ENCODE data around the gene ENPP1.

DNA sequence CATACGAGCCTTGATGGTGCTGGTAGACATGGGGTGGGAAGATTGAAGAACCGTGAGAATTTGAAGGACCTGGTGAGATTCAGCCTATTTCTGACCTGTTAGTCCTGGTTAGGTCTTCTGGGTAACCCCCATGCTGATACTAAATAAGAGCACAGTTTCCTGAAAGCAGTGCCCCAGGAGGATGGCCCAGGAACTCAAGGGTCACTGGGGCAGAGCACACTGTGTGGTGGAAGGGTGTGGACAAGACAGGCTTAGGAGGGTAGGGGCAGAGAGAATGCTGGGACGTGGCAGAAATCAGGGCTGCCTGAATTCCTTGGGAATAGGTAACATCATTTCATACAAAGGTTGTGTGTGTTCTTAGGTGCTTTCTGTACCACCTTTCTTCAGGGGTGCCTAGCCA is 31.9 kb upstream of the ENPP1 start:
- TF ChIP-seq POLR2A (IDR thresholded peaks at IDR 0.05): no peak
- TF ChIP-seq, protein P1, sequence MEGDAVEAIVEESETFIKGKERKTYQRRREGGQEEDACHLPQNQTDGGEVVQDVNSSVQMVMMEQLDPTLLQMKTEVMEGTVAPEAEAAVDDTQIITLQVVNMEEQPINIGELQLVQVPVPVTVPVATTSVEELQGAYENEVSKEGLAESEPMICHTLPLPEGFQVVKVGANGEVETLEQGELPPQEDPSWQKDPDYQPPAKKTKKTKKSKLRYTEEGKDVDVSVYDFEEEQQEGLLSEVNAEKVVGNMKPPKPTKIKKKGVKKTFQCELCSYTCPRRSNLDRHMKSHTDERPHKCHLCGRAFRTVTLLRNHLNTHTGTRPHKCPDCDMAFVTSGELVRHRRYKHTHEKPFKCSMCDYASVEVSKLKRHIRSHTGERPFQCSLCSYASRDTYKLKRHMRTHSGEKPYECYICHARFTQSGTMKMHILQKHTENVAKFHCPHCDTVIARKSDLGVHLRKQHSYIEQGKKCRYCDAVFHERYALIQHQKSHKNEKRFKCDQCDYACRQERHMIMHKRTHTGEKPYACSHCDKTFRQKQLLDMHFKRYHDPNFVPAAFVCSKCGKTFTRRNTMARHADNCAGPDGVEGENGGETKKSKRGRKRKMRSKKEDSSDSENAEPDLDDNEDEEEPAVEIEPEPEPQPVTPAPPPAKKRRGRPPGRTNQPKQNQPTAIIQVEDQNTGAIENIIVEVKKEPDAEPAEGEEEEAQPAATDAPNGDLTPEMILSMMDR (IDR thresholded peaks at IDR 0.05): no peak

Measured in heart left ventricle (tissue), 13 donors.